ENCODE results near the gene ZNF821.
A peak's percentile ranks its signal among the peaks of the same experiment; 100 is the strongest.
"Not testable (repeated sequence)": the region's sequence is repeated elsewhere in the genome, so short reads cannot be mapped to it uniquely, and the experiment has no call there.

ZNF821 gene

GRCh38 chr16:71883849-71884638 lies at the start of gene ZNF821:
ZNF821 (minus strand) TSS chr16:71884182; CDS start chr16:71879946, 4,236 bp downstream.
- peak; percentile 79 for DNase-seq

GRCh38 chr16:71933017-71933416 lies 49.0 kb upstream of the ZNF821 start:
- DNase-seq = no peak

- DNase-seq = no peak
Observed at GRCh38 chr16:71931599-71931998, 47.6 kb upstream of the ZNF821 start.

GRCh38 chr16:71931001-71931400 lies 47.0 kb upstream of the ZNF821 start:
- DNase-seq = no peak

GRCh38 chr16:71930013-71930563 lies 46.1 kb upstream of the ZNF821 start:
- no peak for DNase-seq

- no peak for DNase-seq
Observed at GRCh38 chr16:71929048-71929447, 45.1 kb upstream of the ZNF821 start.

GRCh38 chr16:71927787-71928186 lies 43.8 kb upstream of the ZNF821 start:
- no peak for DNase-seq

GRCh38 chr16:71927383-71927782 lies 43.4 kb upstream of the ZNF821 start:
- DNase-seq = no peak

GRCh38 chr16:71924710-71925109 lies 40.7 kb upstream of the ZNF821 start:
- DNase-seq = no peak

GRCh38 chr16:71923941-71924690 lies 40.1 kb upstream of the ZNF821 start:
- no peak for DNase-seq

GRCh38 chr16:71920658-71921057 lies 36.7 kb upstream of the ZNF821 start:
- no peak for DNase-seq

- no peak for DNase-seq
Observed at GRCh38 chr16:71919035-71919434, 35.1 kb upstream of the ZNF821 start.

GRCh38 chr16:71917900-71918299 lies 33.9 kb upstream of the ZNF821 start:
- DNase-seq = no peak

- no peak for DNase-seq
Observed at GRCh38 chr16:71916397-71916920, 32.5 kb upstream of the ZNF821 start.

GRCh38 chr16:71915350-71915749 lies 31.4 kb upstream of the ZNF821 start:
- no peak for DNase-seq

- no peak for DNase-seq
Observed at GRCh38 chr16:71914802-71915201, 30.8 kb upstream of the ZNF821 start.

GRCh38 chr16:71912534-71913275 lies 28.7 kb upstream of the ZNF821 start:
- DNase-seq = no peak

GRCh38 chr16:71911121-71911520 lies 27.1 kb upstream of the ZNF821 start:
- no peak for DNase-seq

- not testable (repeated sequence) for DNase-seq
Observed at GRCh38 chr16:71905765-71906164, 21.8 kb upstream of the ZNF821 start.

GRCh38 chr16:71904239-71904638 lies 20.3 kb upstream of the ZNF821 start:
- no peak for DNase-seq

- DNase-seq = no peak
Observed at GRCh38 chr16:71903608-71904007, 19.6 kb upstream of the ZNF821 start.

GRCh38 chr16:71902656-71903365 lies 18.8 kb upstream of the ZNF821 start:
- no peak for DNase-seq
